HepG2 (cell line): ENCODE results near the gene POLR2H. TPM values are rescaled to one million over a fixed set of nuclear protein-coding genes. Genes with fewer than 3 reads are reported as not detected.

ENCODE experiments used
- AFF4 ChIP-seq: sonication (generic); formaldehyde crosslinking; IDR thresholded peaks from 2 replicates; pipeline ENCODE4 v1.4.0; 2020; ENCODE audit warnings: missing genetic modification reagents
- ARHGAP35 ChIP-seq: sonication (generic); formaldehyde crosslinking; IDR thresholded peaks from 2 replicates; pipeline ENCODE4 v1.9.0; 2022; ENCODE audit warnings: mild to moderate bottlenecking, inconsistent platforms, moderate library complexity, missing genetic modification reagents, borderline replicate concordance
- ATAD3A ChIP-seq: sonication (generic); formaldehyde crosslinking; IDR thresholded peaks from 2 replicates; pipeline ENCODE4 v1.4.0; 2020; ENCODE audit warnings: missing genetic modification reagents
- DMAP1 ChIP-seq: IDR thresholded peaks from 2 replicates; pipeline ENCODE4 v1.6.1; 2016
- EZH2 ChIP-seq: conservative IDR thresholded peaks from 2 replicates; pipeline ENCODE4 v1.6.1; 2012; ENCODE audit warnings: mild to moderate bottlenecking, low read depth, low read length, moderate library complexity
- FOXC1 ChIP-seq: sonication (generic); formaldehyde crosslinking; IDR thresholded peaks from 2 replicates; pipeline ENCODE4 v1.8.0; 2022; ENCODE audit warnings: mild to moderate bottlenecking, missing genetic modification reagents, borderline replicate concordance
- FOXK1 ChIP-seq: sonication (generic); formaldehyde crosslinking; IDR thresholded peaks from 2 replicates; pipeline ENCODE4 v1.4.0; 2020; ENCODE audit warnings: low read depth, missing genetic modification reagents, borderline replicate concordance
- HOXD1 ChIP-seq: sonication (generic); formaldehyde crosslinking; IDR thresholded peaks from 2 replicates; pipeline ENCODE4 v1.5.0; 2020; ENCODE audit warnings: missing genetic modification reagents
- MTA1 ChIP-seq: sonication (generic); formaldehyde crosslinking; IDR thresholded peaks from 2 replicates; pipeline ENCODE4 v1.4.0; 2020; ENCODE audit warnings: missing genetic modification reagents, mild to moderate bottlenecking, borderline replicate concordance
- NKX3-1 ChIP-seq: sonication (generic); formaldehyde crosslinking; IDR thresholded peaks from 2 replicates; pipeline ENCODE4 v1.5.0; 2020; ENCODE audit warnings: missing genetic modification reagents
- NONO ChIP-seq, 2 experiments: fragments of 450-650 bp in 1 of 2; sonication (generic) in 1 of 2; formaldehyde crosslinking in 1 of 2; IDR thresholded peaks in 1 of 2; conservative IDR thresholded peaks in 1 of 2; 2 replicates each; pipeline versions ENCODE4 v1.6.1 to v1.8.0; 2017 to 2022; ENCODE audit warnings: mild to moderate bottlenecking in 1 of 2, missing genetic modification reagents in 1 of 2, moderate library complexity in 1 of 2
- RBM39 ChIP-seq: fragments of 200-400 bp; formaldehyde crosslinking; IDR thresholded peaks from one replicate; pipeline ENCODE4 v1.6.1; 2018; ENCODE audit warnings: antibody characterized with exemption, mild to moderate bottlenecking, low read depth, low read length; ENCODE audit not compliant: poor library complexity, severe bottlenecking
- RELA ChIP-seq: sonication (generic); formaldehyde crosslinking; IDR thresholded peaks from 2 replicates; pipeline ENCODE4 v1.4.0; 2020; ENCODE audit warnings: missing genetic modification reagents
- SMAD9 ChIP-seq: sonication (generic); formaldehyde crosslinking; IDR thresholded peaks from 2 replicates; pipeline ENCODE4 v1.5.1; 2020; ENCODE audit warnings: mild to moderate bottlenecking, missing genetic modification reagents
- SNAI1 ChIP-seq: sonication (generic); formaldehyde crosslinking; IDR thresholded peaks from 2 replicates; pipeline ENCODE4 v1.5.0; 2020; ENCODE audit warnings: mild to moderate bottlenecking, missing genetic modification reagents, borderline replicate concordance
- THYN1 ChIP-seq: sonication (generic); formaldehyde crosslinking; IDR thresholded peaks from 2 replicates; pipeline ENCODE4 v1.8.1; 2023; ENCODE audit warnings: low read depth, mild to moderate bottlenecking, moderate library complexity, missing genetic modification reagents, borderline replicate concordance
- TOPORS ChIP-seq: sonication (generic); formaldehyde crosslinking; IDR thresholded peaks from 2 replicates; pipeline ENCODE4 v1.8.0; 2023; ENCODE audit warnings: mild to moderate bottlenecking, missing genetic modification reagents
- ZBTB20 ChIP-seq: sonication (generic); formaldehyde crosslinking; IDR thresholded peaks from 2 replicates; pipeline ENCODE4 v1.8.1; 2023; ENCODE audit warnings: missing genetic modification reagents, low read depth, mild to moderate bottlenecking, borderline replicate concordance
- ZNF331 ChIP-seq: sonication (generic); formaldehyde crosslinking; IDR thresholded peaks from 2 replicates; pipeline ENCODE4 v1.4.0; 2020; ENCODE audit warnings: missing genetic modification reagents
- ZNF430 ChIP-seq: sonication (generic); formaldehyde crosslinking; IDR thresholded peaks from 2 replicates; pipeline ENCODE4 v1.9.0; 2021; ENCODE audit warnings: mild to moderate bottlenecking, missing genetic modification reagents
- ZNF562 ChIP-seq: sonication (generic); formaldehyde crosslinking; IDR thresholded peaks from 2 replicates; pipeline ENCODE4 v1.8.0; 2022; ENCODE audit warnings: missing genetic modification reagents, borderline replicate concordance
- polyA plus RNA-seq, 8 experiments: library from polyadenylated mRNA; depleted of rRNA in 3 of 8; stranded (reverse) in 7 of 8; unstranded in 1 of 8; fragments of >200 nt; fragmentation: Illumina TruSeq in 4 of 8; extraction: Trizol in 4 of 8; gene quantifications; 2 replicates each; pipeline versions ENCODE4 v1.2.1 to v1.2.3, GENCODE V29; 2011 to 2016; ENCODE audit warnings: low read depth in 4 of 8, missing spikeins in 1 of 8, mixed read lengths in 1 of 8; ENCODE audit not compliant: insufficient read depth in 1 of 8
- total RNA-seq, 5 experiments: library from RNA; depleted of rRNA; stranded (reverse); fragments of >200 nt; fragmentation: Illumina TruSeq; extraction: Trizol; gene quantifications; 2 replicates each; pipeline ENCODE4 v1.2.3, GENCODE V29; 2016; ENCODE audit warnings: low read depth in 1 of 5
- TF ChIP-seq, protein P1 (sequence below): sonication (generic); formaldehyde crosslinking; IDR thresholded peaks from 2 replicates; pipeline ENCODE4 v1.4.0; 2020; ENCODE audit warnings: missing genetic modification reagents; ENCODE audit errors: not compliant biosample characterization
- TF ChIP-seq, protein P2 (sequence below): sonication (generic); formaldehyde crosslinking; conservative IDR thresholded peaks from 2 replicates; pipeline ENCODE4 v1.8.0; 2022; ENCODE audit warnings: low read depth, missing genetic modification reagents
- TF ChIP-seq, protein P3 (sequence below): sonication (generic); formaldehyde crosslinking; IDR thresholded peaks from 2 replicates; pipeline ENCODE4 v1.5.1; 2020; ENCODE audit warnings: mild to moderate bottlenecking, missing genetic modification reagents, borderline replicate concordance

The POLR2H gene
- total and polyA plus RNA-seq, 2 of the 13 experiments (the other 11 are each of a cell fraction or from before 2014, with no cell fraction given): 118 to 194 TPM

DNA sequence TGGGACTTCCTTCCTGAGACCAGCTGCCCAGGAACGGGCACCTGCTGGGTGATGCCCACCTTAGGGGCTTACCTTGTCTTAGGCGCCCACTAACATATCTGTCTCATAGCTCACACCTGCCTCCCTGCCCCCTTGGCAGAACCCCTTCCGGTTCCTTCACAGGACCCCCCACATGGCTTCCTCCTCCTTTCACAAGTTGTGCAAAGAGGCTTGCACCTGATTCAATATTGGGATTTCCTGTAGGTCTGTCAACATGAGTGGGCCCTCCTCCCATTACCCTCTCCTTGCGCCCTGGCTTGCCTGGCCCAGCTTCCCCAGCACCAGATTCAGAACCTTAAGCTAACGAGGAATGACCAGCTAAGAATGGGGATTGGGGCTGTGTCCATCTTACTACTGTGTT, 15.9 kb downstream of the POLR2H start (continued):
- TF ChIP-seq, protein P1, sequence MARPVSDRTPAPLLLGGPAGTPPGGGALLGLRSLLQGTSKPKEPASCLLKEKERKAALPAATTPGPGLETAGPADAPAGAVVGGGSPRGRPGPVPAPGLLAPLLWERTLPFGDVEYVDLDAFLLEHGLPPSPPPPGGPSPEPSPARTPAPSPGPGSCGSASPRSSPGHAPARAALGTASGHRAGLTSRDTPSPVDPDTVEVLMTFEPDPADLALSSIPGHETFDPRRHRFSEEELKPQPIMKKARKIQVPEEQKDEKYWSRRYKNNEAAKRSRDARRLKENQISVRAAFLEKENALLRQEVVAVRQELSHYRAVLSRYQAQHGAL (CRISPR knock-in tag): no peak
- TF ChIP-seq FOXC1 (CRISPR knock-in tag) (no peak), DMAP1 (CRISPR knock-in tag) (no peak), AFF4 (CRISPR knock-in tag) (no peak), NONO (IDR thresholded peaks at IDR 0.05) (no peak), NONO (CRISPR knock-in tag; conservative IDR thresholded peaks at IDR 0.05) (0 out of 2 replicates have a peak, but pooled peaks have one; percentile 4), SMAD9 (CRISPR knock-in tag) (no peak), HOXD1 (CRISPR knock-in tag) (no peak), EZH2 (no peak), THYN1 (CRISPR knock-in tag) (no peak), ZNF331 (CRISPR knock-in tag) (no peak), RELA (CRISPR knock-in tag) (no peak), ARHGAP35 (CRISPR knock-in tag) (no peak), FOXK1 (CRISPR knock-in tag) (0 out of 2 replicates have a peak, but pooled peaks have one; percentile 22), RBM39 (no peak), TOPORS (CRISPR knock-in tag) (no peak), ZBTB20 (CRISPR knock-in tag) (no peak), ZNF562 (no peak), SNAI1 (no peak), NKX3-1 (CRISPR knock-in tag) (no peak), ZNF430 (no peak), MTA1 (no peak), ATAD3A (CRISPR knock-in tag) (no peak)
- TF ChIP-seq, protein P2, sequence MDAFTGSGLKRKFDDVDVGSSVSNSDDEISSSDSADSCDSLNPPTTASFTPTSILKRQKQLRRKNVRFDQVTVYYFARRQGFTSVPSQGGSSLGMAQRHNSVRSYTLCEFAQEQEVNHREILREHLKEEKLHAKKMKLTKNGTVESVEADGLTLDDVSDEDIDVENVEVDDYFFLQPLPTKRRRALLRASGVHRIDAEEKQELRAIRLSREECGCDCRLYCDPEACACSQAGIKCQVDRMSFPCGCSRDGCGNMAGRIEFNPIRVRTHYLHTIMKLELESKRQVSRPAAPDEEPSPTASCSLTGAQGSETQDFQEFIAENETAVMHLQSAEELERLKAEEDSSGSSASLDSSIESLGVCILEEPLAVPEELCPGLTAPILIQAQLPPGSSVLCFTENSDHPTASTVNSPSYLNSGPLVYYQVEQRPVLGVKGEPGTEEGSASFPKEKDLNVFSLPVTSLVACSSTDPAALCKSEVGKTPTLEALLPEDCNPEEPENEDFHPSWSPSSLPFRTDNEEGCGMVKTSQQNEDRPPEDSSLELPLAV (CRISPR knock-in tag): no peak
- TF ChIP-seq, protein P3, sequence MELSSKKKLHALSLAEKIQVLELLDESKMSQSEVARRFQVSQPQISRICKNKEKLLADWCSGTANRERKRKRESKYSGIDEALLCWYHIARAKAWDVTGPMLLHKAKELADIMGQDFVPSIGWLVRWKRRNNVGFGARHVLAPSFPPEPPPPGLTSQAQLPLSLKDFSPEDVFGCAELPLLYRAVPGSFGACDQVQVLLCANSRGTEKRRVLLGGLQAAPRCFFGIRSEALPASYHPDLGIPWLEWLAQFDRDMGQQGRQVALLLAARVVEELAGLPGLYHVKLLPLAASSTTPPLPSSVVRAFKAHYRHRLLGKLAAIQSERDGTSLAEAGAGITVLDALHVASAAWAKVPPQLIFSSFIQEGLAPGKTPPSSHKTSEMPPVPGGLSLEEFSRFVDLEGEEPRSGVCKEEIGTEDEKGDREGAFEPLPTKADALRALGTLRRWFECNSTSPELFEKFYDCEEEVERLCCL (CRISPR knock-in tag): no peak
